GM19452 (cell line): ENCODE results near the gene CD300LF.

Source experiments
- ATAC-seq: cut with Tn5 transposase; IDR thresholded peaks from one replicate; pipeline ENCODE4 v1.9.1; 2021; ENCODE audit not compliant: unreplicated experiment

The CD300LF gene

GRCh38 chr17:74746376-74746775 lies 33.7 kb upstream of the CD300LF start:
- no peak for ATAC-seq

DNA sequence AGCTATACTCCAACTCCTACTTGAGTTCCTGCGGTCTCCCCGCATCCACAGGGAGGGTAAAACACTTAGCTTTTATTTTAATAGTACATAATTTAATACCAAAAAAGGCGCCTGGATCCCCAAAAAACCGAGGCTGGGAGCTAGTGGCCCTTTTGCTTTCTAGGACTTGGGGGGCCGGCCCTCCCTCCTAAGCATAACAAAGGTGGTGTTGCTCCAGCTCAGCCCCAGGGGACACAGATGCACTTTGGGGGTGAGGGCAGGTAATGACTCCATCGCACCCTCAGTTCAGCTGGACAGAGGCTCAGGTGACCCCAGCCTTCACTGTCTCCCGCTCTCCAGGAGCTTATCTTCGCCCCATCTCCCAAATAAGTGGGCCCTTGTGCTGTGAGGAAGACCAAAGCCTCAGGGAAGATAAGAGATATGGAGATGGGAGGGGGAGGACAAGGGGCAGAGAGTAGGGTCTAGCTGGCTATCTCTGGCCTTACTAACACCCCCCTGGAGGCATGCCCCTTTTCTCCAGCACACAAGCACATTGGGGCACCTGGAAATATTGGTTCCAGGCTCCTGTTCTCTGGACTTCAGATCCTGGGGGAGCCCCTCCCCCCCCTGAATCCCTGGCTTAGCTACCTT lies 32.9 kb upstream of the CD300LF start:
- ATAC-seq: no peak

GRCh38 chr17:74744714-74745547 lies 32.2 kb upstream of the CD300LF start:
- ATAC-seq: no peak

DNA sequence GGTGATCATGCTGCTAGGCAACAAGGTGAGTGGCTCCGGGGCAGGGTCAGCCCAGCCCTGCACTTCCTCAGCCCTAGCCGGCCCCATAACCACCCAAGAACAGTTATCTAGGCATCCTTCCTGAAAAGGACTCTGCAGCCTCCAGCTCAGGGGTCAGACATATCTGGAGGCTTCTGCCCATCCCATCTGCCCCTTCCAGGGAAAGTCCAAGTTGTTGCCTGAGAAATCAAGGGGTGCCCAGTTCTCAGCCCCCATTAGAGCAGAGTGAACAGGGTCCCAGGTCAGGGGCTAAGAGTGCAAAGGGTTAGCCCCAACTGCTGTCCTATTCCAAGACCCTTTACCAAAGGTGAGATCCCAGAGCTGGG lies 31.6 kb upstream of the CD300LF start:
- no peak for ATAC-seq

- no peak for ATAC-seq
Observed at GRCh38 chr17:74743755-74744154, 31.0 kb upstream of the CD300LF start.

GRCh38 chr17:74742978-74743545 lies 30.3 kb upstream of the CD300LF start:
- ATAC-seq: no peak

- ATAC-seq: peak; percentile 47
Observed at GRCh38 chr17:74742153-74742515, 29.4 kb upstream of the CD300LF start.

GRCh38 chr17:74740641-74741387 lies 28.1 kb upstream of the CD300LF start:
- no peak for ATAC-seq

- no peak for ATAC-seq
Observed at GRCh38 chr17:74740173-74740572, 27.4 kb upstream of the CD300LF start.

DNA sequence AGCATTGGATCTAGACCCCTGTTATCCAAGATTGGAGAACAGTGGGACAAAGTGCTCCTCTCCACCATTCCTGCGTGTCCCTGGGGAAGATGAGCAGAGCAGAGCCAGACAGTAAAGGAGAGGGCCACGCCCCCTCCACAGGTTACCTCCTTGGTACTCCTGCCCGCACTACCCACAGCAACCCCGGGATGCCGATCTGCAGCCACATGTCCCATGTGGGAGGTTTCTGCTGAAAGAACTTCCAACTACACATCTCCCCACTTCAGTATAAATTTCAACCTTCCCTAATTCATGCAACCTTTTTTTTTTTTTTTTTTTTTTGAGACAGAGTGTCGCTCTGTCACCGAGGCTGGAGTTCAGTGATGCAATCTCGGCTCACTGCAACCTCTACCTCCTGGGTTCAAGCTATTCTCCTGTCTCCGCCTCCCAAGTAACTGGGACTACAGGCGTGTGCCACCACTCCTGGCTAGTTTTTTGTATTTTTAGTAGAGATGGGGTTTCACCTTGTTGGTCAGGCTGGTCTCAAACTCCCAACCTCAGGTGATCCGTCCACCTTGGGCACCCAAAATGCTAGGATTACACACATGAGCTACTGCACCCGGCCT lies 26.6 kb upstream of the CD300LF start:
- ATAC-seq: no peak

DNA sequence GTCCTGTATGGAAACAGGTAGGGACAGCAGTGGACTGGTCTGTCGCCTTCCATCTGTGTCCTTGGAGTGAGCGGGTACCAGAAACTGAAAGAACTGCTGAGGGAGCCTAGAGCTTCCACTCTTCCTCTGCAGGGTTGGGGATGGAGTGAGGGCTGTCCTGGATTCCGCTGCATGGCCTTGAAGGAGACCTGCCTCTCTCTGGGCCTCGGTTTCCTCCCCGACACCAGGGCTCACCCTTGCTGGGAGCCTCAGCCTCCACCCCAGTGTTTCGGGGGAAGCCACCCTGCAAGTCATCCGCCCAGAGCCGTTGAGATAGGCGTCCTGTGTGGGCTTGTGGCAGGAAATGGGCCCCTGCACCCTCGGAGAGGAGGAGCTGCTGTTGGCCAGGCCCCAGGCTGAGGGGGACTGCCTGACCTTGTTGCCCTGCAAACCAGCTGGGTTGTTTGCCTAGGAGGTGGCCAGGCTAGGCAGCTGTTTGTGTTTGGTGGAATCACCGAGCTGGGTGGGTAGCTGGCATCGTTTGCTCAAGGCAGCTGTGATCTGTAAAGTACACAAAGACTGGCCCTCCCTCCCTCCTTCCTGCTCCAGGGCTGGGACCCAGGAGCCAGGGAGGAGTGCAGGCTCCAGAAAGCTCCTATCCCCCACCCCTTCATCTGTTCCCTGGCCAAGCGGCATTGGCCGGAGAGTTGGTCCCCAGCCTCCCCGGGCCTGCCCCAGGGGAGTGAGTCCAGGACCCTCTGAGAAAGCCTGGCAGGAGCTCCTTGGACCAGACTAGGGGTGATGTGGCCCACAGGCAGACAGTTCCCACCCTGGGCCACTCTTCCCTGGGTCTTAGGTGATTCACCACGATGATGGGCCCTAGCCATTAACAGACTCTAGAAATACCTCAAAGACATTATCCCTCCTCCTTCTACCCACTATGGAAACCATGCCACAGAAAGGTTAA lies 25.6 kb upstream of the CD300LF start:
- ATAC-seq: peak; percentile 42

DNA sequence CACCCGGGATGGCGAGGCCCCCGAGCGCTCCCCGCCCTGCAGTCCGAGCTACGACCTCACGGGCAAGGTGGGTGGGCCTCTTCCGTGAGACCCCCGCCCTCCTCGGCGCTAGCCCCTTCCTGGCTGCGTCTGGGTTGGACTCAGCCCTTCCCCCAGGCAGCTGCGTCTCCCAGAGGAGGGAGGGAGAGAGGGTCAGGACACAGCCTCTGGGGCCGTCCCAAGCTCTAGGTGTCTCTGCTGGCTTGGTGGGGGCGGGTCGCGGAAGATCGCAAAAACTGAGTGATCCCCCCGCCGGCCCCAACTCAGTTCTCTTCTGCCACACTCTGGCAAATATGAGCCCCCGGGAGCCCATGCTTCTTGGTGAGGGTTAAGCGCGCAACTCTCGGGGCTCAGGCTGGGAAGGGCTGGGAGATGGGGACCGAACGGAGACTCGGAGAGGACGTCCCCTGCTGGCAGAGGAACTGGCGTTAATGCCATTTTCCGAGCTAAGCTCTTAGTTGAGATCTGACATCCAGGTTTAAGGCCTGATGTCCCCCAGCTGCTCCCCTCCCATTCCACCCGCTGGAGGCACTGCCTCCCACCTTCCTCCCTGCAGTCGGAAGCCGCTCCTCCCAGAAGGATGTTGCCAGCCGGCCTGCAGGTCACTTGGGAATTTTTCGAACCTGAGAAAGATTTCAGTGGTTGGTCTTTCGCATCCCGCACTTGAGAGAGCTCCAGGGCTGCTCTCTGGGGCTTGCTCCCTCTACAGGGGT lies 24.8 kb upstream of the CD300LF start:
- no peak for ATAC-seq

GRCh38 chr17:74736513-74737298 lies 24.0 kb upstream of the CD300LF start, which contains the start of gene RAB37:
TSS of gene RAB37 (plus strand) at chr17:74737256. CDS start at chr17:74737273, 17 bp downstream.
- no peak for ATAC-seq

DNA sequence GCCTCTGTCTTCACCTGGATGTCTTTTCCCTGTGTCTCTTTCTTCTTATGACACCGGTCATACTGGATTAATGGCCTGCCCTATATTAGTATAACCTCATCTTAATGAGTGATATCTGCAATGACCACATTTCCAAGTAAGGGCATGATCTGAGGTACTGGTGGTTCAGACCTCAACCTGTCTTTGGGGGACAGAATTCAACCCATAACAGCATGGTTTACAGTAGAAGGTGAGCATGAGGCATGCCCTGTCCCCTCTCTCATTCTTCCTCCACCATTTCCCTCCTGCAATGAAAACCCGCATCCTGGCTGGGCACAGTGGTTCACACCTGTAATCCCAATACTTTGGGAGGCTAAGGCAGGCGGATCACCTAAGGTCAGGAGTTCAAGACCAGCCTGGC lies 21.5 kb upstream of the CD300LF start:
- no peak for ATAC-seq

DNA sequence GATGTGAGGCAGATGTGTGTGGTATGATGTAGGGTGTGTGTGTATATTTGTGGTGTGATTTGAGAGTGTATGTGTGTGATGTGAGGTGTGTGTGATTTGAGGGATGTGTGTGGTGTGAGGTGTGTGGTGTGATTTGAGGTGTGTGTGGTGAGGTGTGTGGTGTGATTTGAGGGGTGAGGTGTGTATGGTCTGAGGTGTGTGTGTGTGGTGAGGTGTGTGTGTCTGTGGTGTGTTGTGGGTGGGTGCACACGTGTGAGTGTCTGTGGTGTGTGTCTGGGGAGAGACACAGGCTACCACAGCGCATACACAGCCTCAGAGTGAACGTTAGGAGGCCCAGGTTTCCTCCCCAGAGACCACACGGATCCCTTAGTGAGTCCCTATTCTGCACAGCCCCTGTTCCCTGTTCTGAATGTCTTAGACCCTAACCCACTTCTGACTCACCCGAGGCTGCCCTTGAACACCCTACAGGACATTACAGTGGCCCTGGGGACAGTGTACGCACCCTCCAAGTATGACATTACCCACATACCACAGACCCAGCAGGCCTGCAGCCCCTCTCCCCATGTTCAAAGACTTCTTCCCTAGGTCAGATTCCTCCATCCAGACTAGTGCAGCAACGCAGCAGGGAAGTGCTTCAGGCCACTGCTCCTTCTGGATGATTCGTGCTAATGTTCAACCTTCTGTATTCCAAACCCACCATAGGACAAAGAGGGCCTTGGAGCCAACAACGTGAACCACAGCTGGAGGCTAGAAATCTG lies 20.8 kb upstream of the CD300LF start:
- ATAC-seq: no peak

- ATAC-seq: no peak
Observed at GRCh38 chr17:74732042-74732867, 19.5 kb upstream of the CD300LF start.

DNA sequence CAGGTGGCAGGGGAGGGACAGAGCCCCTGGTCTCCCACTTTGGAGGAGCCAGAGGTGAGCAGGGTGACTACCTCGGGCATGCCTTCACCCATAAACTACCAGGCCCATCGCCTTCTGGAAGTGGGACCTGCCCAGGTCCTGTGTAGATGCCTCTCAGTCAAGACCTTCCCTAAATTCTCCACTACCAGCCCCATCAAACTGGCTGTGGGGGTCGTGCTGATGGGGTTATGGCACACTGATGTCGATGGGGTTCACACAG lies 18.6 kb upstream of the CD300LF start:
- no peak for ATAC-seq
